Skeletal muscle tissue (tissue), 4 donors: ENCODE results near the gene DACH1. TPM values are rescaled to one million over a fixed set of nuclear protein-coding genes. Genes with fewer than 3 reads are reported as not detected.

Experiments
- H3K27ac ChIP-seq: one replicate; pipeline ENCODE4 v1.7.0; 2013; ENCODE audit warnings: mild to moderate bottlenecking, low read depth, low read length, inconsistent platforms
- H3K27me3 ChIP-seq, 3 donors: one replicate each; pipeline ENCODE4 v1.7.0; 2013; ENCODE audit warnings: low read length in 3 of 3; ENCODE audit not compliant: control insufficient read depth in 3 of 3, insufficient read depth in 3 of 3
- H3K36me3 ChIP-seq, 3 donors: one replicate each; pipeline ENCODE4 v1.7.0; 2013; ENCODE audit warnings: low read length in 3 of 3; ENCODE audit not compliant: control insufficient read depth in 3 of 3, insufficient read depth in 3 of 3
- H3K4me1 ChIP-seq, 3 donors: one replicate each; pipeline ENCODE4 v1.7.0; 2013; ENCODE audit warnings: low read length in 3 of 3, mild to moderate bottlenecking in 3 of 3; ENCODE audit not compliant: control insufficient read depth in 3 of 3, insufficient read depth in 3 of 3
- H3K4me3 ChIP-seq, 3 donors: one replicate each; pipeline ENCODE4 v1.7.0; 2013; ENCODE audit warnings: low read length in 3 of 3
- H3K9ac ChIP-seq, 3 donors: one replicate each; pipeline ENCODE4 v1.7.0; 2013; ENCODE audit warnings: low read length in 3 of 3, mild to moderate bottlenecking in 3 of 3, moderate library complexity in 2 of 3, low read depth in 1 of 3
- H3K9me3 ChIP-seq, 3 donors: one replicate each; pipeline ENCODE4 v1.7.0; 2013; ENCODE audit warnings: low read length in 3 of 3; ENCODE audit not compliant: control insufficient read depth in 3 of 3
- total RNA-seq: library from RNA; depleted of rRNA; stranded (reverse); fragments of >200 nt; gene quantifications from one replicate; pipeline ENCODE4 v1.2.3, GENCODE V29; 2014
- donor health status: Osteomylitis.

The DACH1 gene
- total RNA-seq, 1 donor from 2014 or later: 6.8 TPM

- H3K4me3 ChIP-seq: no peak overlapping the region
- H3K27ac ChIP-seq: no peak overlapping the region
- no peaks in the 10 kb centered on the region for H3K9me3 ChIP-seq
- H3K9ac ChIP-seq: no peak overlapping the region
- no peaks in the 10 kb centered on the region for H3K4me1 ChIP-seq
- H3K36me3 ChIP-seq: no peaks in the 10 kb centered on the region
- no peaks in the 10 kb centered on the region for H3K27me3 ChIP-seq
Measured at GRCh38 chr13:71768881-71769280, 98.1 kb downstream of the DACH1 start.

GRCh38 chr13:71759651-71760511 is 107.1 kb downstream of the DACH1 start:
- H3K9me3 ChIP-seq: no peaks in the 10 kb centered on the region
- no peaks in the 10 kb centered on the region for H3K4me1 ChIP-seq
- H3K27ac ChIP-seq: no peak overlapping the region
- H3K36me3 ChIP-seq: no peaks in the 10 kb centered on the region
- no peak overlapping the region for H3K9ac ChIP-seq
- no peak overlapping the region for H3K4me3 ChIP-seq
- H3K27me3 ChIP-seq: no peaks in the 10 kb centered on the region

GRCh38 chr13:71758828-71759227 is 108.2 kb downstream of the DACH1 start:
- no peak overlapping the region for H3K27ac ChIP-seq
- no peak overlapping the region for H3K4me3 ChIP-seq
- no peaks in the 10 kb centered on the region for H3K27me3 ChIP-seq
- H3K9me3 ChIP-seq: no peaks in the 10 kb centered on the region
- no peaks in the 10 kb centered on the region for H3K36me3 ChIP-seq
- H3K9ac ChIP-seq: no peak overlapping the region
- H3K4me1 ChIP-seq: no peaks in the 10 kb centered on the region

- Histone ChIP-seq H3K27me3 (no peaks in the 10 kb centered on the region), H3K27ac (no peak overlapping the region), H3K9me3 (no peaks in the 10 kb centered on the region), H3K4me1 (no peaks in the 10 kb centered on the region), H3K36me3 (no peaks in the 10 kb centered on the region), H3K4me3 (no peak overlapping the region), H3K9ac (no peak overlapping the region)
Measured at GRCh38 chr13:71754407-71754974, 112.5 kb downstream of the DACH1 start.

GRCh38 chr13:71752775-71753513 is 114.1 kb downstream of the DACH1 start:
- H3K27ac ChIP-seq: no peak overlapping the region
- H3K9ac ChIP-seq: no peak overlapping the region
- H3K9me3 ChIP-seq: no peaks in the 10 kb centered on the region
- H3K4me3 ChIP-seq: no peak overlapping the region
- no peaks in the 10 kb centered on the region for H3K4me1 ChIP-seq
- H3K27me3 ChIP-seq: no peaks in the 10 kb centered on the region
- no peaks in the 10 kb centered on the region for H3K36me3 ChIP-seq

GRCh38 chr13:71751073-71751472 is 115.9 kb downstream of the DACH1 start:
- H3K4me3 ChIP-seq: no peak overlapping the region
- no peak overlapping the region for H3K27ac ChIP-seq
- H3K9ac ChIP-seq: no peak overlapping the region
- no peaks in the 10 kb centered on the region for H3K4me1 ChIP-seq
- H3K9me3 ChIP-seq: no peaks in the 10 kb centered on the region
- no peaks in the 10 kb centered on the region for H3K27me3 ChIP-seq
- H3K36me3 ChIP-seq: no peaks in the 10 kb centered on the region

- Histone ChIP-seq H3K4me3 (no peak overlapping the region), H3K27ac (no peak overlapping the region), H3K27me3 (no peaks in the 10 kb centered on the region), H3K9ac (no peak overlapping the region), H3K36me3 (no peaks in the 10 kb centered on the region), H3K9me3 (no peaks in the 10 kb centered on the region), H3K4me1 (no peaks in the 10 kb centered on the region)
Measured at GRCh38 chr13:71730267-71730666, 136.7 kb downstream of the DACH1 start.

- H3K9ac ChIP-seq: no peak overlapping the region
Measured at GRCh38 chr13:71729441-71729840, 137.6 kb downstream of the DACH1 start.

GRCh38 chr13:71727662-71728061 is 139.3 kb downstream of the DACH1 start:
- Histone ChIP-seq H3K27ac (no peak overlapping the region), H3K9me3 (no peaks in the 10 kb centered on the region)

More at GRCh38 chr13:71729441-71729840, 137.6 kb downstream of the DACH1 start:
- H3K4me1 ChIP-seq: no peaks in the 10 kb centered on the region
- no peaks in the 10 kb centered on the region for H3K9me3 ChIP-seq
- no peak overlapping the region for H3K27ac ChIP-seq
- no peak overlapping the region for H3K4me3 ChIP-seq
- H3K36me3 ChIP-seq: no peaks in the 10 kb centered on the region
- no peaks in the 10 kb centered on the region for H3K27me3 ChIP-seq

GRCh38 chr13:71727042-71727441 is 140.0 kb downstream of the DACH1 start:
- Histone ChIP-seq H3K27ac (no peak overlapping the region), H3K36me3 (no peaks in the 10 kb centered on the region), H3K9ac (no peak overlapping the region), H3K4me3 (no peak overlapping the region), H3K4me1 (no peaks in the 10 kb centered on the region), H3K27me3 (no peaks in the 10 kb centered on the region), H3K9me3 (no peaks in the 10 kb centered on the region)

More at GRCh38 chr13:71727662-71728061, 139.3 kb downstream of the DACH1 start:
- Histone ChIP-seq H3K36me3 (no peaks in the 10 kb centered on the region), H3K4me3 (no peak overlapping the region), H3K4me1 (no peaks in the 10 kb centered on the region), H3K9ac (no peak overlapping the region), H3K27me3 (no peaks in the 10 kb centered on the region)
